HCT116 (cell line): ENCODE measurements around the gene CISD3.

ENCODE experiments used
- EZH2 ChIP-seq: fragments of 200-600 bp; sonication (generic); IDR thresholded peaks from 2 replicates; pipeline ENCODE4 v1.6.1; 2017; ENCODE audit warnings: antibody characterized with exemption, mixed run types
- EZH2phosphoT487 ChIP-seq: fragments of 200-600 bp; IDR thresholded peaks from 2 replicates; pipeline ENCODE4 v1.6.1; 2018; ENCODE audit warnings: antibody characterized with exemption, borderline replicate concordance
- POLR2AphosphoS5 ChIP-seq: IDR thresholded peaks from 2 replicates; pipeline ENCODE4 v1.6.1; 2011; ENCODE audit warnings: mild to moderate bottlenecking, low read depth, low read length, moderate library complexity
- ZNF274 ChIP-seq: fragments of 200-500 bp; sonication (Bioruptor generic); IDR thresholded peaks from 2 replicates; pipeline ENCODE4 v1.6.1; 2014; ENCODE audit warnings: mild to moderate bottlenecking, low read depth, low read length, inconsistent platforms
- TF ChIP-seq, protein P1 (sequence below), 3 experiments: fragments of 200-600 bp in 1 of 3; sonication (generic) in 1 of 3; IDR thresholded peaks in 2 of 3; conservative IDR thresholded peaks in 1 of 3; 2 replicates each; pipeline ENCODE4 v1.5.1; 2012 to 2017; ENCODE audit warnings: low read depth in 2 of 3, low read length in 2 of 3, antibody characterized with exemption in 1 of 3, borderline replicate concordance in 1 of 3, control low read depth in 1 of 3, mild to moderate bottlenecking in 1 of 3, mixed read lengths in 1 of 3, mixed run types in 1 of 3, moderate library complexity in 1 of 3; ENCODE audit not compliant: insufficient read depth in 1 of 3

- TF ChIP-seq, protein P1, sequence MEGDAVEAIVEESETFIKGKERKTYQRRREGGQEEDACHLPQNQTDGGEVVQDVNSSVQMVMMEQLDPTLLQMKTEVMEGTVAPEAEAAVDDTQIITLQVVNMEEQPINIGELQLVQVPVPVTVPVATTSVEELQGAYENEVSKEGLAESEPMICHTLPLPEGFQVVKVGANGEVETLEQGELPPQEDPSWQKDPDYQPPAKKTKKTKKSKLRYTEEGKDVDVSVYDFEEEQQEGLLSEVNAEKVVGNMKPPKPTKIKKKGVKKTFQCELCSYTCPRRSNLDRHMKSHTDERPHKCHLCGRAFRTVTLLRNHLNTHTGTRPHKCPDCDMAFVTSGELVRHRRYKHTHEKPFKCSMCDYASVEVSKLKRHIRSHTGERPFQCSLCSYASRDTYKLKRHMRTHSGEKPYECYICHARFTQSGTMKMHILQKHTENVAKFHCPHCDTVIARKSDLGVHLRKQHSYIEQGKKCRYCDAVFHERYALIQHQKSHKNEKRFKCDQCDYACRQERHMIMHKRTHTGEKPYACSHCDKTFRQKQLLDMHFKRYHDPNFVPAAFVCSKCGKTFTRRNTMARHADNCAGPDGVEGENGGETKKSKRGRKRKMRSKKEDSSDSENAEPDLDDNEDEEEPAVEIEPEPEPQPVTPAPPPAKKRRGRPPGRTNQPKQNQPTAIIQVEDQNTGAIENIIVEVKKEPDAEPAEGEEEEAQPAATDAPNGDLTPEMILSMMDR (IDR thresholded peaks at IDR 0.05 in 2 of 3, conservative IDR thresholded peaks at IDR 0.05 in 1 of 3; ENCODE audit: borderline replicate concordance in 1 of 3, insufficient read depth in 1 of 3, low read depth in 2 of 3, low read length in 2 of 3) = no peak
- TF ChIP-seq ZNF274 (no peak), POLR2AphosphoS5 (no peak), EZH2 (no peak), EZH2phosphoT487 (no peak)
These were observed 11.8 kb downstream of the CISD3 start for GRCh38 chr17:38741921-38742410.
